IMR-90 (cell line): ENCODE measurements around the gene PLCH1. TPM values are rescaled to one million over a fixed set of nuclear protein-coding genes. Genes with fewer than 3 reads are reported as not detected.

Experiments
- ATAC-seq: fragments of 200-7000 bp; cut with Tn5 transposase; 2 replicates; pipeline ENCODE4 v1.9.1; 2020; ENCODE audit warnings: low read depth, mild to moderate bottlenecking, moderate library complexity
- BruUV-seq: library from RNA; stranded (reverse); fragments of 400-500 nt; replicated peaks from 2 replicates; lab custom pipeline; 2021; lab: Mats Ljungman, UMichigan
- CTCF ChIA-PET: fragments of 300-600 bp; formaldehyde crosslinking; extraction: SDS; loops from one replicate; lab custom pipeline; 2021; ENCODE audit warnings: antibody characterized with exemption; lab: Yijun Ruan, JAX
- POLR2A ChIA-PET: fragments of 300-600 bp; sonication (Branson Sonifier 250); formaldehyde crosslinking; loops from one replicate; lab custom pipeline; 2022; ENCODE audit warnings: antibody characterized with exemption; ENCODE audit not compliant: unreplicated experiment; lab: Charles Lee
- DNase-seq: peaks from one replicate; pipeline ENCODE4 v3.0.0; 2013
- H2AFZ ChIP-seq: replicated peaks from 2 replicates; pipeline ENCODE3; 2013; ENCODE audit warnings: low read length, mild to moderate bottlenecking; ENCODE audit not compliant: poor library complexity
- H2AK5ac ChIP-seq: 2 replicates; pipeline ENCODE4 v1.6.1; 2013; ENCODE audit warnings: low read depth, low read length, inconsistent platforms
- H2AK9ac ChIP-seq: replicated peaks from 2 replicates; pipeline ENCODE3; 2013; ENCODE audit warnings: mild to moderate bottlenecking, low read depth, low read length, moderate library complexity; ENCODE audit not compliant: poor library complexity
- H2BK120ac ChIP-seq: 2 replicates; pipeline ENCODE4 v1.6.1; 2013; ENCODE audit warnings: low read depth, low read length, inconsistent platforms
- H2BK15ac ChIP-seq: 3 replicates; pipeline ENCODE4 v1.6.1; 2013; ENCODE audit warnings: low read depth, low read length, inconsistent platforms
- H2BK20ac ChIP-seq: 2 replicates; pipeline ENCODE4 v1.6.1; 2013; ENCODE audit warnings: low read depth, mild to moderate bottlenecking, inconsistent platforms, low read length, moderate library complexity
- H2BK5ac ChIP-seq: 2 replicates; pipeline ENCODE4 v1.6.1; 2013; ENCODE audit warnings: mild to moderate bottlenecking, low read depth, low read length, inconsistent platforms; ENCODE audit not compliant: poor library complexity, severe bottlenecking
- H3K14ac ChIP-seq: replicated peaks from 2 replicates; pipeline ENCODE4 v1.6.1; 2013; ENCODE audit warnings: low read depth, low read length, inconsistent platforms
- H3K18ac ChIP-seq: 2 replicates; pipeline ENCODE4 v1.6.1; 2013; ENCODE audit warnings: low read depth, low read length, control low read depth
- H3K23ac ChIP-seq: 2 replicates; pipeline ENCODE4 v1.6.1; 2013; ENCODE audit warnings: low read depth, low read length, inconsistent platforms
- H3K27ac ChIP-seq: 2 replicates; pipeline ENCODE4 v1.5.1; 2013; ENCODE audit warnings: mild to moderate bottlenecking, control low read depth, low read length; ENCODE audit not compliant: insufficient read depth
- H3K27me3 ChIP-seq: 2 replicates; pipeline ENCODE4 v1.6.1; 2013; ENCODE audit warnings: low read length; ENCODE audit not compliant: control insufficient read depth, insufficient read depth
- H3K36me3 ChIP-seq: 2 replicates; pipeline ENCODE4 v1.6.1; 2013; ENCODE audit warnings: low read length, mixed read lengths; ENCODE audit not compliant: control insufficient read depth, insufficient read depth
- H3K4ac ChIP-seq: 2 replicates; pipeline ENCODE4 v1.6.1; 2013; ENCODE audit warnings: low read depth, low read length, inconsistent platforms
- H3K4me1 ChIP-seq: 2 replicates; pipeline ENCODE4 v1.6.1; 2013; ENCODE audit warnings: low read length, mixed read lengths; ENCODE audit not compliant: control insufficient read depth, insufficient read depth
- H3K4me2 ChIP-seq: 2 replicates; pipeline ENCODE4 v1.6.1; 2013; ENCODE audit warnings: low read depth, mild to moderate bottlenecking, control low read depth, low read length, moderate library complexity
- H3K4me3 ChIP-seq: 2 replicates; pipeline ENCODE4 v1.5.1; 2013; ENCODE audit warnings: low read depth, mild to moderate bottlenecking, control low read depth, low read length, moderate library complexity; ENCODE audit not compliant: insufficient read depth
- H3K56ac ChIP-seq: 2 replicates; pipeline ENCODE4 v1.6.1; 2013; ENCODE audit warnings: low read length, inconsistent platforms; ENCODE audit not compliant: insufficient read depth; ENCODE audit errors: extremely low read depth
- H3K79me1 ChIP-seq, 2 experiments: 2 replicates each; pipeline ENCODE4 v1.6.1; 2013; ENCODE audit warnings: low read length in 2 of 2, inconsistent platforms in 1 of 2, low read depth in 1 of 2
- H3K9ac ChIP-seq: 2 replicates; pipeline ENCODE4 v1.6.1; 2013; ENCODE audit warnings: low read depth, low read length, control low read depth
- H3K9me1 ChIP-seq: 2 replicates; pipeline ENCODE4 v1.6.1; 2013; ENCODE audit warnings: low read length, inconsistent platforms; ENCODE audit not compliant: insufficient read depth
- H3K9me3 ChIP-seq: 2 replicates; pipeline ENCODE4 v1.6.1; 2013; ENCODE audit warnings: low read length; ENCODE audit not compliant: control insufficient read depth, insufficient read depth
- H4K20me1 ChIP-seq: 2 replicates; pipeline ENCODE4 v1.6.1; 2013; ENCODE audit warnings: low read length, inconsistent platforms; ENCODE audit not compliant: insufficient read depth
- H4K5ac ChIP-seq: 2 replicates; pipeline ENCODE4 v1.6.1; 2013; ENCODE audit warnings: mild to moderate bottlenecking, low read depth, low read length, control low read depth
- H4K8ac ChIP-seq, 2 experiments: 2 replicates each; pipeline ENCODE4 v1.6.1; 2013; ENCODE audit warnings: low read depth in 2 of 2, low read length in 2 of 2, control low read depth in 1 of 2, inconsistent platforms in 1 of 2
- H4K91ac ChIP-seq: 2 replicates; pipeline ENCODE4 v1.6.1; 2013; ENCODE audit warnings: low read depth, low read length, inconsistent platforms; ENCODE audit not compliant: insufficient read depth
- CEBPB ChIP-seq: IDR thresholded peaks from 2 replicates; pipeline ENCODE4 v1.6.1; 2012; ENCODE audit warnings: low read depth, low read length, improper control_type of control experiment
- CHD1 ChIP-seq: IDR thresholded peaks from 2 replicates; pipeline ENCODE4 v1.6.1; 2012; ENCODE audit warnings: low read depth, low read length, improper control_type of control experiment
- FOS ChIP-seq: fragments of 150-350 bp; IDR thresholded peaks from 2 replicates; pipeline ENCODE4 v1.6.1; 2016; ENCODE audit warnings: low read depth, low read length
- RFX5 ChIP-seq: IDR thresholded peaks from 2 replicates; pipeline ENCODE4 v1.8.0; 2012; ENCODE audit warnings: low read depth, mild to moderate bottlenecking, low read length, moderate library complexity
- dilution Hi-C: fragments of 300-500 bp; cut with HindIII; formaldehyde crosslinking; loops from one replicate; pipeline ENCODE4 v1.14.3; 2018; ENCODE audit warnings: low sequenced_read_pairs; ENCODE audit not compliant: unreplicated experiment
- in situ Hi-C: fragments of 300-500 bp; cut with MboI; formaldehyde crosslinking; loops from 3 replicates; pipeline ENCODE4 v1.14.3; 2019; ENCODE audit warnings: low sequenced_read_pairs, inconsistent platforms, mixed read lengths
- intact Hi-C: fragments of 100-400 bp; cut with micrococcal nuclease; formaldehyde crosslinking; loops from 2 replicates; pipeline ENCODE4 v1.10.0; 2022
- polyA plus RNA-seq, 3 experiments: library from polyadenylated mRNA; depleted of rRNA; stranded (reverse); fragments of >200 nt; gene quantifications; 2 replicates each; pipeline ENCODE4 v1.2.3, GENCODE V29; 2012; ENCODE audit warnings: low replicate concordance in 1 of 3
- total RNA-seq: library from RNA; depleted of rRNA; stranded (reverse); fragments of >200 nt; gene quantifications from 2 replicates; pipeline ENCODE4 v1.2.3, GENCODE V29; 2012
- TF ChIP-seq, protein P1 (sequence below): fragments of 150-350 bp; IDR thresholded peaks from 2 replicates; pipeline ENCODE4 v1.6.1; 2017; ENCODE audit warnings: mild to moderate bottlenecking, antibody characterized with exemption, low read length, low read depth
- TF ChIP-seq, protein P2 (sequence below): conservative IDR thresholded peaks from 2 replicates; pipeline ENCODE4 v1.5.1; 2012; ENCODE audit warnings: mild to moderate bottlenecking, low read depth, low read length, improper control_type of control experiment

The PLCH1 gene
- total and polyA plus RNA-seq, 2 of the 4 experiments (the other 2 are of a cell fraction) = not detected

DNA sequence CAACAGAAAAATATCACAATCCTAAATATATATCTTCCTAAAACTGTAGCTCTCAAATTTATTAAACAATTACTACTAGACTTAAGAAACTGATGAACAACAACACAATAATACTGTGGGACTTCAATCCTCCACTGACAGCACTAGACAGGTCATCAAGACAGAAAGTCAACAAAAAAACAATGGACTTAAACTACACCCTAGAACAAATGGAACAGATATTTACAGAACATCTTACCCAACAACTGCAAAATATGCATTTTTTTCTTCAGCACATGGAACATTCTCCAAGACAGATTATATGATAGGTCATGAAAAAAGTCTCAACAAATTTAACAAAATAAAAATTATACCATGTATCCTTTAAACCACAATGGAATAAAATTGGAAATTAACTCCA lies 133.4 kb downstream of the PLCH1 start:
- Histone ChIP-seq H3K4me3 (no peak overlapping the region), H3K4ac (no peak overlapping the region), H2AK5ac (no peak overlapping the region), H3K4me2 (no peak overlapping the region), H4K20me1 (no peaks in the 10 kb centered on the region), H2BK20ac (no peak overlapping the region), H3K79me1 (no peaks in the 10 kb centered on the region), H3K36me3 (no peaks in the 10 kb centered on the region), H3K27me3 (no peaks in the 10 kb centered on the region), H2AFZ (no peak overlapping the region), H3K9me3 (peaks cover 5% of the 10 kb centered on the region; the same call in 1 of the 2 replicates), H3K27ac (no peak overlapping the region), H3K23ac (no peak overlapping the region), H3K9ac (no peak overlapping the region), H3K14ac (no peak overlapping the region), H2BK15ac (no peak overlapping the region), H3K9me1 (no peaks in the 10 kb centered on the region), H2BK120ac (no peak overlapping the region), H4K8ac (no peak overlapping the region), H3K18ac (no peak overlapping the region), H3K56ac (no peak overlapping the region), H4K91ac (no peak overlapping the region), H3K4me1 (no peaks in the 10 kb centered on the region), H2AK9ac (no peak overlapping the region), H4K5ac (no peak overlapping the region), H2BK5ac (no peak overlapping the region)
- DNase-seq = no peak
- in situ Hi-C loops = no loop called here
- ATAC-seq = no peak
- ChIA-PET CTCF (no interaction called here), POLR2A (no interaction called here)
- dilution Hi-C loops = no loop called here
- intact Hi-C loops = no loop called here
- no peak for TF ChIP-seq CEBPB
- TF ChIP-seq CHD1 = no peak
- TF ChIP-seq RFX5 = no peak
- TF ChIP-seq FOS = no peak
- TF ChIP-seq, protein P1, sequence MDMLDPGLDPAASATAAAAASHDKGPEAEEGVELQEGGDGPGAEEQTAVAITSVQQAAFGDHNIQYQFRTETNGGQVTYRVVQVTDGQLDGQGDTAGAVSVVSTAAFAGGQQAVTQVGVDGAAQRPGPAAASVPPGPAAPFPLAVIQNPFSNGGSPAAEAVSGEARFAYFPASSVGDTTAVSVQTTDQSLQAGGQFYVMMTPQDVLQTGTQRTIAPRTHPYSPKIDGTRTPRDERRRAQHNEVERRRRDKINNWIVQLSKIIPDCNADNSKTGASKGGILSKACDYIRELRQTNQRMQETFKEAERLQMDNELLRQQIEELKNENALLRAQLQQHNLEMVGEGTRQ = no peak
- TF ChIP-seq, protein P2, sequence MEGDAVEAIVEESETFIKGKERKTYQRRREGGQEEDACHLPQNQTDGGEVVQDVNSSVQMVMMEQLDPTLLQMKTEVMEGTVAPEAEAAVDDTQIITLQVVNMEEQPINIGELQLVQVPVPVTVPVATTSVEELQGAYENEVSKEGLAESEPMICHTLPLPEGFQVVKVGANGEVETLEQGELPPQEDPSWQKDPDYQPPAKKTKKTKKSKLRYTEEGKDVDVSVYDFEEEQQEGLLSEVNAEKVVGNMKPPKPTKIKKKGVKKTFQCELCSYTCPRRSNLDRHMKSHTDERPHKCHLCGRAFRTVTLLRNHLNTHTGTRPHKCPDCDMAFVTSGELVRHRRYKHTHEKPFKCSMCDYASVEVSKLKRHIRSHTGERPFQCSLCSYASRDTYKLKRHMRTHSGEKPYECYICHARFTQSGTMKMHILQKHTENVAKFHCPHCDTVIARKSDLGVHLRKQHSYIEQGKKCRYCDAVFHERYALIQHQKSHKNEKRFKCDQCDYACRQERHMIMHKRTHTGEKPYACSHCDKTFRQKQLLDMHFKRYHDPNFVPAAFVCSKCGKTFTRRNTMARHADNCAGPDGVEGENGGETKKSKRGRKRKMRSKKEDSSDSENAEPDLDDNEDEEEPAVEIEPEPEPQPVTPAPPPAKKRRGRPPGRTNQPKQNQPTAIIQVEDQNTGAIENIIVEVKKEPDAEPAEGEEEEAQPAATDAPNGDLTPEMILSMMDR = no peak
- BruUV-seq = no TSS peak
